Measurements from ENCODE around the gene RALGAPA2. TPM values are rescaled to one million over a fixed set of nuclear protein-coding genes. Genes with fewer than 3 reads are reported as not detected.

RALGAPA2 gene
- total RNA-seq, 2 experiments from 2014 or later, result 21.8 to 22.8 TPM

DNA sequence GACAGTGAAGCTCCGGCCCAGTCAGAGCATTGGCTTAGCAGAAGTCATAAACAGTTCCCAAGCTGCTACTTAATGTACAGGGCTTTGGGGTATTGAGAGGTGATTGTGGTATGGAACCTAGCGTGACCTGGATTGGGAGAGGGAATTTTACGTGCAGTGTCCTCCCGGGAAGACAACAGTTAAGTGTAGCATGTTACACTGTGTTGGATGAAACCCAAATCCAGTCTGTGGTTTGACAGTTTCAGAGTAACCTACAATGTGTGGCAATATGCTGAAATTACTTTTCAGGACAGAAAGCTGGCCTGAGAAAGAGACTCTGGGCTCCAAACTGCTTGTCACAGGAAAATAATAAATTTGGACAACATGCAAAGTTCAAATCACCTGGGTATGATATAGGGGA is 28.1 kb upstream of the RALGAPA2 start:
- H3K27me3 Mint-ChIP-seq (ENCODE audit: low read depth), result peaks cover 27% of the 10 kb centered on the region
- CTCF ChIA-PET, result interaction anchor here (1.3 kb wide), 1 partner anchor 13 kb away, joined by 3 read pairs; no protein-coding TSS in a partner anchor
- H3K27ac Mint-ChIP-seq, result no peak overlapping the region

DNA sequence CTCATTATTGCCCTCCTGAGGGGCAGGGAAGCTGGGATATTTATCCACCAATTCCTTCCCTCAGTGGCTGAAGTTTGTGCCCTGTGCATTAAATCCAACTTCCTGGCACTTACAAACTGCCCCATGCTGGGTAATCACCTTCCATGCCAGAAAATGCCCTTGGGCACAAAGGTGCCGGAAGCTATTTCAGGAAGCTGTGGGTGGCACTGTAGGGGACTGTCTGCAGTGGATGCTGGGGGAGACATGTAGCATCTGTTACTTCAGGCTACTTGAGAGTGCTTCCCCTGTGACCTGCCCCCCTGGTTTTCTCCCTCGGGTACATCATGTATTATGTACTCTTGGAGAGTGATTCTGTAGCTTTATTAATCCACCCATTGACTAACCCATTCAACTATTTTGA is 24.7 kb upstream of the RALGAPA2 start:
- peaks cover 17% of the 10 kb centered on the region for H3K27me3 Mint-ChIP-seq (ENCODE audit: low read depth)
- DNase-seq, result no peak
- no peaks in the 10 kb centered on the region for H3K36me3 Mint-ChIP-seq (ENCODE audit: low read depth)
- no peaks in the 10 kb centered on the region for H3K9me3 Mint-ChIP-seq (ENCODE audit: insufficient read depth)
- ATAC-seq, result no peak
- peaks cover 22% of the 10 kb centered on the region for H3K4me1 Mint-ChIP-seq (ENCODE audit: low read depth)
- no peak overlapping the region for H3K27ac Mint-ChIP-seq
- ChIA-PET CTCF (no interaction called here), POLR2A (no interaction called here)
- no peak overlapping the region for H3K4me3 Mint-ChIP-seq

More for the DNA sequence above, 28.1 kb upstream of the RALGAPA2 start:
- Mint-ChIP-seq H3K36me3 (ENCODE audit: low read depth) (no peaks in the 10 kb centered on the region), H3K4me1 (ENCODE audit: low read depth) (peaks cover 8% of the 10 kb centered on the region), H3K4me3 (no peak overlapping the region), H3K9me3 (ENCODE audit: insufficient read depth) (no peaks in the 10 kb centered on the region)
- DNase-seq (no peak), ATAC-seq (no peak)
- POLR2A ChIA-PET, result interaction anchor here (0.6 kb wide), 1 partner anchor 1940 kb away, joined by 3 read pairs; no protein-coding TSS in a partner anchor

DNA sequence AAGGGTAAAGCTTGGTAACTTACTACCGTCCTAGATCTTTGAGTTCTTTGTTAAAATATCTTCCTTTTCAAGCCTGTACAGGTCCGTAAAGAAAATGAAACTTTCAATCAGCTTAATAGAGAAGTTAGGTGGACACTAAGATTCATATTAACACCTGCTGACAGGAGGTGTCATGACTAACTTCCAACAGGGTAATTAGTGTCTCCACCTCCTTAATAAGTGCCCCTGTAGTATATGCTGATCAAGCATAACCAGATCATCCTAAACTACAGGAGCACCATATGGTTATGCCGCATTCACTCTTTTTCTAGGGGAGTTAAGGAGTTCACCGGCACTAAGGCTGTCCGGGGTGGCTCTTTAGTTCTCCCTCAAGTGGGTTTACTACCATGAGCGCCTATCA is 23.9 kb upstream of the RALGAPA2 start:
- DNase-seq (no peak), ATAC-seq (no peak)
- ChIA-PET CTCF (no interaction called here), POLR2A (no interaction called here)
- H3K36me3 Mint-ChIP-seq (ENCODE audit: low read depth), result no peaks in the 10 kb centered on the region
- peaks cover 9% of the 10 kb centered on the region for H3K27me3 Mint-ChIP-seq (ENCODE audit: low read depth)
- no peak overlapping the region for H3K27ac Mint-ChIP-seq
- H3K4me3 Mint-ChIP-seq, result no peak overlapping the region
- H3K9me3 Mint-ChIP-seq (ENCODE audit: insufficient read depth), result no peaks in the 10 kb centered on the region
- H3K4me1 Mint-ChIP-seq (ENCODE audit: low read depth), result peaks cover 22% of the 10 kb centered on the region

DNA sequence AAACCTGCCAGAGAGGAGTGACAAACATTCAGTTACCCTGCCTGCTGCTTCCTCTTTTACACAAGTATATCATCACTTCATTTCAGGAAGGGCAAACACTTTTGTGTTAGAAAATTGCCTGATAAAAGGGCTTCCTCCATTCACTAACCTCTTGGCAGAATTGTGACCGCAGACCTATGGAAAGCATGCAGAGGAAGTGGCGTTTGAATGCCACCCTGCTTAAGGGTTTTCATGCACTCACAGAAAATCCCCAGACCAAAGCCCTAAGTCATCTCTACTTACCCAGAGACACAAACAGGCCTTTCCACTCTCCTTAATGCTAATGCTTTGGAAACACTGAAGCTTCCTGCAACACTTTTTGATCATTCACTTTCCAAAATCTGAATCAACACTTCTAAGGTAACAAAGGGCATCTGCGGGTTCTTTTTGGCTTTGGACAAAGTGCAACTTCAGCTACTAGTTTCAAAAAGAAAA is 22.1 kb upstream of the RALGAPA2 start:
- ChIA-PET CTCF (no interaction called here), POLR2A (interaction anchor here (0.5 kb wide), 1 partner anchor 25 kb away, joined by 4 read pairs; no protein-coding TSS in a partner anchor)
- H3K9me3 Mint-ChIP-seq (ENCODE audit: insufficient read depth), result no peaks in the 10 kb centered on the region
- ATAC-seq (peak; percentile 72), DNase-seq (peak; percentile 48)
- peaks cover 22% of the 10 kb centered on the region for H3K4me1 Mint-ChIP-seq (ENCODE audit: low read depth)
- H3K27ac Mint-ChIP-seq, result peak overlapping the region; percentile 54
- peaks cover 4% of the 10 kb centered on the region for H3K27me3 Mint-ChIP-seq (ENCODE audit: low read depth)
- no peaks in the 10 kb centered on the region for H3K36me3 Mint-ChIP-seq (ENCODE audit: low read depth)
- H3K4me3 Mint-ChIP-seq, result no peak overlapping the region

DNA sequence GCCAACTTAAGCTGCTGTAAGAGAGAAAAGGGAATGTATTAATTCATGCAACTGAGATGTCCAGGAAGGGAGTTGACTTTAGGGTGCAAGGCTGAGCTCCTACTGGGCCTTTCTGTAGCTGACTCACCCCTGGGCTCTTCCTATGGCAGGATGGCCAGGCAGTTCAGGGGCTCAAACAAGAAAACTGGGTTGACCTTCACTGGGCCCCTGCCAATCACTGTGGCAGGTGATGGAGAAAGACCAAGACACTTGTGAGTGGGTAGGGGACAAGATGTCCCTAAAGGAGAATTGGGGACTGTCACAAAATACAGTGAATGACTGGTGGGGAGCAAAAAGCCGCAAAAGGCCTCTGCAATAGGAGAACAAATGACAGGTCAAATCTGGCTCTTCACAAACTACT is 21.5 kb upstream of the RALGAPA2 start:
- Mint-ChIP-seq H3K27me3 (ENCODE audit: low read depth) (no peaks in the 10 kb centered on the region), H3K9me3 (ENCODE audit: insufficient read depth) (no peaks in the 10 kb centered on the region), H3K36me3 (ENCODE audit: low read depth) (no peaks in the 10 kb centered on the region), H3K27ac (peak overlapping the region; percentile 54), H3K4me1 (ENCODE audit: low read depth) (peaks cover 22% of the 10 kb centered on the region), H3K4me3 (no peak overlapping the region)
- DNase-seq, result no peak
- POLR2A ChIA-PET, result no interaction called here
- CTCF ChIA-PET, result no interaction called here
- ATAC-seq, result no peak

DNA sequence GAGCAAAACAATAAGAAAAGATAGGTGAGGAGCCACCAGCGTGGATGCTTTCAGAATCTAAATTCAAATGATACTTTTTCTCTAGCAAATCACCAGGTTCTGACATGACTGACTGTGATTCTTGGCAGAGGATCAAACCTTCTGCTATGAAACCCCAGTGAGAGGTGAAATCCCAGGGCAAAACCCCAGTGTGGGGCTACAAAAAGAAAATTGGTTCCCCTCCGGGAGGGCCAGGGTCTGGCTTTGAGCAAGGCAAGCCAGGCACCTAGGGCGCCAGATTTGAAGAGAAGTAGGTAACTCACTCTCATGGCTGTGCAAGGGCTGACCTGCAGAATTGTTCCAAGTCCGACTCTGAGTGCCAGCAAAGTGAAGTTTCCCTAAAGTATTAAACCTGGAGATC is 20.2 kb upstream of the RALGAPA2 start:
- ChIA-PET CTCF (no interaction called here), POLR2A (no interaction called here)
- peaks cover 22% of the 10 kb centered on the region for H3K4me1 Mint-ChIP-seq (ENCODE audit: low read depth)
- ATAC-seq (no peak), DNase-seq (no peak)
- H3K27ac Mint-ChIP-seq, result no peak overlapping the region
- H3K9me3 Mint-ChIP-seq (ENCODE audit: insufficient read depth), result no peaks in the 10 kb centered on the region
- H3K4me3 Mint-ChIP-seq, result no peak overlapping the region
- H3K36me3 Mint-ChIP-seq (ENCODE audit: low read depth), result no peaks in the 10 kb centered on the region
- H3K27me3 Mint-ChIP-seq (ENCODE audit: low read depth), result no peaks in the 10 kb centered on the region

DNA sequence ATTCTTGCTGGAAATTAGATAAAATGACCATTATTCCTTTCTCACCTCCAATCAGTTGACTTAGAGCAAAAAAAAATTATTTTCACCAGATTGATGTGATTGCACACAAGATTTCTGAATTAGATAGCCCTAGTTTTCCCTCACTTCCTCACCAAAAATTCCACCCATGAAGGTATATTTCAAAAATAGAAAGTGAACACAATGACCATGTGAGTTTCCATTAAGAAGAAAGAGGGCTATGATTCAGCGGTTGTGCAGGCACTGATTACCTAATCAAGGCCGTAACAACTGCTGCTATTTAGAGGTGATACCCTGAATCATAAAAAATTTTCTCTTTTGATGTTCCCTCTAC is 19.5 kb upstream of the RALGAPA2 start:
- Mint-ChIP-seq H3K4me1 (ENCODE audit: low read depth) (peaks cover 16% of the 10 kb centered on the region), H3K27me3 (ENCODE audit: low read depth) (no peaks in the 10 kb centered on the region), H3K4me3 (no peak overlapping the region), H3K36me3 (ENCODE audit: low read depth) (no peaks in the 10 kb centered on the region), H3K9me3 (ENCODE audit: insufficient read depth) (no peaks in the 10 kb centered on the region), H3K27ac (no peak overlapping the region)
- POLR2A ChIA-PET, result no interaction called here
- ATAC-seq (no peak), DNase-seq (no peak)
- CTCF ChIA-PET, result no interaction called here

DNA sequence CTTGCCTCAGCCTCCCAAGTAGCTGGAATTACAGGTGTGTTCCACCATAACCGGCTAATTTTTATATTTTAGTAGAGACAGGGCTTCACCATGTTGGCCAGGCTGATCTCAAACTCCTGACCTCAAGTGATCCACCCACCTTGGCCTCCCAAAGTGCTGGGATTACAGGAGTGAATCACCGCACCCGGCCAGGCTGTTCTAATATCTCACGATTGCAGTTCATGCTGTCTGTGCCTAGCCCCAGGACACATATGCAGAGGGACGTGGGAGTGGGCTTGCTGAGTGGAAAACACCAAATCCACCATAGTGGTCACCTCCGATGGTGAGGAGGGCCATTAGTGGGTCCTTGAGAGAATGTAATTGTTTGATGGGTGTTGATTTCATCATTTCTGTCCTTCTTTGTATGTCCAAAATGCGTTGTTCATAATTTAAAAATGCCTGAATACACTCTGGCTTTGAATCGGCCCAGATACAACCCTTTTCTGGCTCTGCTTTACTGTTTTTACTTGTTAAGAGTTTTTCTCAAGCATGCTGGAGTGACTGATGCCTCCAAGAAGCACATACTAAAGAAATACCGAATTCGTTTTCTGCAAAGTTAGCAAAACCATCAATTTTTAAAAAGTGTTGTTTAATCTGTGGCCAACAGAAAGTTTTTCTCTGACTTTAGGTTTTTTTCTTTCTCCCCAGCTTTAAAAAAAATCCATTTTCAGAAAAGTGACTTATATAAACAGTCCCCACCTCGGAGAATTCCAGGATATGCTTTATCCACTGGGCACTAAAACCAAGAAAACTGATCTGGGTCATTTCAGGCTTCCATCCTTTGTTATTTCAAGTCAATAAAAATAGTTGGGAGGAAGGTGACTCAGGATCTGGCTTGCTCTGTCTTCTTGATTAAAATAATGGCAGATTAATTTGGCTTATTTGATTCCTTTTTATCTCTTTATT is 18.8 kb upstream of the RALGAPA2 start:
- DNase-seq (no peak), ATAC-seq (no peak)
- no peaks in the 10 kb centered on the region for H3K36me3 Mint-ChIP-seq (ENCODE audit: low read depth)
- H3K4me3 Mint-ChIP-seq, result no peak overlapping the region
- H3K4me1 Mint-ChIP-seq (ENCODE audit: low read depth), result peaks cover 13% of the 10 kb centered on the region
- no peaks in the 10 kb centered on the region for H3K27me3 Mint-ChIP-seq (ENCODE audit: low read depth)
- H3K27ac Mint-ChIP-seq, result no peak overlapping the region
- H3K9me3 Mint-ChIP-seq (ENCODE audit: insufficient read depth), result no peaks in the 10 kb centered on the region
- CTCF ChIA-PET, result interaction anchor here (1.6 kb wide), 1 partner anchor 18 kb away, joined by 3 read pairs; no protein-coding TSS in a partner anchor
- POLR2A ChIA-PET, result no interaction called here

DNA sequence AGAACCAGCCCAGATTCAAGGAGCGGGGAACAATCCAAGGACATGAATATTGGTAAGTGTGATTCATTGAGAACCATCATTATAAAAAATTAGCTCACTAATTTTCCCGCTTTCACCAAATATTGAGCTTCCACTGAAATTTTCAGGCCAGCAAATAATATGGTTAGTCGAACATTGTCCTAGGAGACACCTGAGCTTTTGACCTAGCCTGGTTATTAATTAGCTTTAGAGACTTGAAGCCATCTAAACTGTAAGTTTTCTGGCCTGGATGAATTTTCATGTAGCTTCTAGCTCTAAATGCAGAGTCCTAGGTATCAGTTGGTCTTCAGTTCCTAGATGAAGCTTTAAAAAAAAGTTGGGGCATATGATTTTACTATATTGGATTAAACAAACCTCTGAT is 17.1 kb upstream of the RALGAPA2 start:
- Mint-ChIP-seq H3K4me3 (no peak overlapping the region), H3K27ac (no peak overlapping the region), H3K27me3 (ENCODE audit: low read depth) (peaks cover 2% of the 10 kb centered on the region), H3K4me1 (ENCODE audit: low read depth) (peaks cover 10% of the 10 kb centered on the region), H3K9me3 (ENCODE audit: insufficient read depth) (no peaks in the 10 kb centered on the region), H3K36me3 (ENCODE audit: low read depth) (no peaks in the 10 kb centered on the region)
- CTCF ChIA-PET, result interaction anchor here (0.6 to 1.6 kb wide), 4 partner anchors 9 to 152 kb away, joined by 3 read pairs; no protein-coding TSS in a partner anchor
- POLR2A ChIA-PET, result no interaction called here
- no peak for ATAC-seq
- no peak for DNase-seq

DNA sequence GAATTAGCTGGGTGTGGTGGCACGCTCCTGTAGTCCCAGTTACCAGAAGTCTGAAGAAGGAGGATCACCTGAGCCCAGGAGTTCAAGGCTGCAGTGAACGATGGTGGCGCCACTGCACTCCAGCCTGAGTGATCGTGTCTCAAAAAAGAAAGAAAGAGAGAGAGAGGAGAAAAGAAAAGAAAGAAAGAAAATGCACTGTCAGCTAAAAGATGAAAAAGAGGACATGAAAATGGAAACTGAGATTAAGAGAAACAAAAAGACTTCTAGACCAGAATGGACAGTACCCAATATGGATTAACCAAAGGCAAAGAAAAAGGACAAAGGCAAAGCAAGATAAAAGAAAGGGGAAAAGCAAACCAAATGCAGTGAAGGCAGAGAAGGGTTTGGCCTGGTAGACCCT is 9.0 kb upstream of the RALGAPA2 start:
- Mint-ChIP-seq H3K36me3 (ENCODE audit: low read depth) (no peaks in the 10 kb centered on the region), H3K27me3 (ENCODE audit: low read depth) (peaks cover 2% of the 10 kb centered on the region), H3K4me1 (ENCODE audit: low read depth) (no peaks in the 10 kb centered on the region), H3K9me3 (ENCODE audit: insufficient read depth) (no peaks in the 10 kb centered on the region), H3K27ac (no peak overlapping the region), H3K4me3 (no peak overlapping the region)
- ATAC-seq, result no peak
- no peak for DNase-seq
- CTCF ChIA-PET, result interaction anchor here (1.0 kb wide), 1 partner anchor 8 kb away, joined by 4 read pairs; no protein-coding TSS in a partner anchor
- POLR2A ChIA-PET, result interaction anchor here (0.6 to 1.0 kb wide), 2 partner anchors 9 to 44 kb away, joined by 3 read pairs; partner anchors contain the start of gene RALGAPA2

DNA sequence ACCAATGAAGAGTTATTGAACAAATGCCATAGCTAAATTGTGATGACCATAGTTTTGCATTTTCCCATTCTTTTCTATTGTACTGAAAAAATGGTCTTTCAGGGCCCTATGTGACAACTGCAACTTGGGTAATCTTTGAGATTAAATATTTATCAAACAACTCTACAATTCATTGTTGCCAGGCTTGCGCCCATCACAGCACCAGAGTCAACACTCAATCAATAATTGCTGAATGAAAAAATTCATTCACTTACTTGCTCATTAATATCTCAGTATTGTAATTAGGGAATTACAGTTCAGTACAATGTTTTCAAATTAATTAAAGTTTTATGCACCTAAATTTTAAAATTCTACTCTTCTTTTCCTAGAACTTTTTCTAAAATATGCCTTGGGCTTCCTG is 7.7 kb upstream of the RALGAPA2 start:
- Mint-ChIP-seq H3K27me3 (ENCODE audit: low read depth) (peaks cover 2% of the 10 kb centered on the region), H3K27ac (no peak overlapping the region), H3K36me3 (ENCODE audit: low read depth) (no peaks in the 10 kb centered on the region), H3K4me3 (no peak overlapping the region), H3K9me3 (ENCODE audit: insufficient read depth) (no peaks in the 10 kb centered on the region), H3K4me1 (ENCODE audit: low read depth) (no peaks in the 10 kb centered on the region)
- DNase-seq, result no peak
- ATAC-seq, result no peak
- ChIA-PET CTCF (no interaction called here), POLR2A (no interaction called here)

DNA sequence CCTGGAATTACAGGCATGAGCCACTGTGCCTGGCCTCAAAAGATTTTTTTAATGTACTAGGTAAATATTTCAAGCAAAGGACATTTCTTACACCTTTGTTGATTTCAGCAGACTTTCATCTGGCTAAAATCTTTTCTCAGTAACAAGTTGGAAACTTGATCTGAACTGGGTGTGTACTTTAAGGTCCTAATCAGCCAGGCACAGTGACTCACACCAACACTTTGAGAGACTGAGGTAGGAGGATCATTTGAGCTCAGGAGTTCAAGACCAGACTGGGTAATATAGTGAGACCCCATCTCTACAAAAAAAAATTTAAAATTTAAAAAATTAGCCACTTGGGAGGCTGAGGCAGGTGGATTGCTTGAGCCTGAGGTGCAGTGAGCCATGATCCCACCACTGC is 7.0 kb upstream of the RALGAPA2 start:
- ChIA-PET POLR2A (no interaction called here), CTCF (no interaction called here)
- Mint-ChIP-seq H3K9me3 (ENCODE audit: insufficient read depth) (no peaks in the 10 kb centered on the region), H3K4me1 (ENCODE audit: low read depth) (no peaks in the 10 kb centered on the region), H3K27ac (no peak overlapping the region), H3K4me3 (no peak overlapping the region), H3K36me3 (ENCODE audit: low read depth) (no peaks in the 10 kb centered on the region), H3K27me3 (ENCODE audit: low read depth) (peaks cover 2% of the 10 kb centered on the region)
- DNase-seq (no peak), ATAC-seq (no peak)
